HL-60 (cell line): Measurements from ENCODE around the gene GLIS1.

Experiments
- DNase-seq, 2 experiments: peaks; one replicate each; pipeline ENCODE4 v3.0.0-alpha.2; 2010 to 2020; ENCODE audit warnings: low read depth in 1 of 2, low spot score in 1 of 2
- H3K27ac ChIP-seq: fragments of 250-450 bp; sonication (Bioruptor Pico); replicated peaks from 2 replicates; pipeline ENCODE4 v1.5.1; 2020; ENCODE audit warnings: mild to moderate bottlenecking, moderate library complexity
- H3K27me3 ChIP-seq: fragments of 250-450 bp; sonication (Bioruptor Pico); 2 replicates; pipeline ENCODE4 v1.5.1; 2021; ENCODE audit warnings: mild to moderate bottlenecking, moderate library complexity; ENCODE audit not compliant: insufficient read depth, poor library complexity, severe bottlenecking
- H3K4me3 ChIP-seq: replicated peaks from 2 replicates; pipeline ENCODE4 v1.5.1; 2011; ENCODE audit warnings: mild to moderate bottlenecking, control low read depth, low read length; ENCODE audit not compliant: insufficient read depth
- GABPA ChIP-seq: IDR thresholded peaks from 2 replicates; pipeline ENCODE4 v1.6.1; 2012; ENCODE audit warnings: low read depth
- POLR2AphosphoS5 ChIP-seq: IDR thresholded peaks from 2 replicates; pipeline ENCODE4 v1.6.1; 2012; ENCODE audit warnings: low read depth
- SPI1 ChIP-seq: IDR thresholded peaks from 2 replicates; pipeline ENCODE4 v1.6.1; 2012; ENCODE audit warnings: low read depth, mild to moderate bottlenecking, borderline replicate concordance
- TF ChIP-seq, protein P1 (sequence below): IDR thresholded peaks from one replicate; pipeline ENCODE4 v1.5.1; 2011; ENCODE audit warnings: low read length, control low read depth, inconsistent platforms; ENCODE audit not compliant: insufficient read depth
- TF ChIP-seq, protein P2 (sequence below): IDR thresholded peaks from 2 replicates; pipeline ENCODE4 v1.6.1; 2012; ENCODE audit warnings: low read depth; ENCODE audit not compliant: insufficient replicate concordance

The GLIS1 gene

DNA sequence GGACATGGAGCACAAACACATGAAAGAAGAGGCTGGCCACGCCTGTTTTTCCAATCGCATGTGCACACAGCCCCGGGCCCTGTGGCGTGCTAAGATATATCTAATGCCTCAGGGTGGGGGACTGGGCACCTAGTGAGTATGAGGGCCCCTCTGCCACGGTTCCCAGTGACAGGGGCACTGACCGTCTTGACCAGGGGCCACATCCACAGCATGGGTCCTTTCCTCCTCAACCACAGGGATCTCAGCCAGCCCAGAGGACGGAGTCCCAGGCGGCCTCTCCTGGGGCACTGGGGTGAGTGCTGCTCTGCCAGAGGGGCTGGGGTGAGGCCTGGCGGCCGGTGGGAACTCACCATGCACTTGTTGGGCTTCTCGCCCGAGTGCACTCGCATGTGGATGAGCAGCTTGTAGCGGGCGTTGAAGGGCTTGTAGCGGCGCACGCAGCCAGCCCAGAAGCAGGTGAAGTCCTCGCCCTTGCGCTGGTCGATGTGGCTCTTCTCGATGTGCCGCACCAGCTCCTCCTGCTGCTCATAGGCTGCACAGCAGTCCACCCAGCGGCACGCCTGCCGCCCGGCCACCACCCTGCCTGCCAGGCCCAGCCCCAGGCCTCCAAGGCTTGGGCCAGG is 145.1 kb downstream of the GLIS1 start:
- TF ChIP-seq, protein P1, sequence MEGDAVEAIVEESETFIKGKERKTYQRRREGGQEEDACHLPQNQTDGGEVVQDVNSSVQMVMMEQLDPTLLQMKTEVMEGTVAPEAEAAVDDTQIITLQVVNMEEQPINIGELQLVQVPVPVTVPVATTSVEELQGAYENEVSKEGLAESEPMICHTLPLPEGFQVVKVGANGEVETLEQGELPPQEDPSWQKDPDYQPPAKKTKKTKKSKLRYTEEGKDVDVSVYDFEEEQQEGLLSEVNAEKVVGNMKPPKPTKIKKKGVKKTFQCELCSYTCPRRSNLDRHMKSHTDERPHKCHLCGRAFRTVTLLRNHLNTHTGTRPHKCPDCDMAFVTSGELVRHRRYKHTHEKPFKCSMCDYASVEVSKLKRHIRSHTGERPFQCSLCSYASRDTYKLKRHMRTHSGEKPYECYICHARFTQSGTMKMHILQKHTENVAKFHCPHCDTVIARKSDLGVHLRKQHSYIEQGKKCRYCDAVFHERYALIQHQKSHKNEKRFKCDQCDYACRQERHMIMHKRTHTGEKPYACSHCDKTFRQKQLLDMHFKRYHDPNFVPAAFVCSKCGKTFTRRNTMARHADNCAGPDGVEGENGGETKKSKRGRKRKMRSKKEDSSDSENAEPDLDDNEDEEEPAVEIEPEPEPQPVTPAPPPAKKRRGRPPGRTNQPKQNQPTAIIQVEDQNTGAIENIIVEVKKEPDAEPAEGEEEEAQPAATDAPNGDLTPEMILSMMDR: no peak
- TF ChIP-seq GABPA: no peak
- no peak for TF ChIP-seq POLR2AphosphoS5
- TF ChIP-seq, protein P2, sequence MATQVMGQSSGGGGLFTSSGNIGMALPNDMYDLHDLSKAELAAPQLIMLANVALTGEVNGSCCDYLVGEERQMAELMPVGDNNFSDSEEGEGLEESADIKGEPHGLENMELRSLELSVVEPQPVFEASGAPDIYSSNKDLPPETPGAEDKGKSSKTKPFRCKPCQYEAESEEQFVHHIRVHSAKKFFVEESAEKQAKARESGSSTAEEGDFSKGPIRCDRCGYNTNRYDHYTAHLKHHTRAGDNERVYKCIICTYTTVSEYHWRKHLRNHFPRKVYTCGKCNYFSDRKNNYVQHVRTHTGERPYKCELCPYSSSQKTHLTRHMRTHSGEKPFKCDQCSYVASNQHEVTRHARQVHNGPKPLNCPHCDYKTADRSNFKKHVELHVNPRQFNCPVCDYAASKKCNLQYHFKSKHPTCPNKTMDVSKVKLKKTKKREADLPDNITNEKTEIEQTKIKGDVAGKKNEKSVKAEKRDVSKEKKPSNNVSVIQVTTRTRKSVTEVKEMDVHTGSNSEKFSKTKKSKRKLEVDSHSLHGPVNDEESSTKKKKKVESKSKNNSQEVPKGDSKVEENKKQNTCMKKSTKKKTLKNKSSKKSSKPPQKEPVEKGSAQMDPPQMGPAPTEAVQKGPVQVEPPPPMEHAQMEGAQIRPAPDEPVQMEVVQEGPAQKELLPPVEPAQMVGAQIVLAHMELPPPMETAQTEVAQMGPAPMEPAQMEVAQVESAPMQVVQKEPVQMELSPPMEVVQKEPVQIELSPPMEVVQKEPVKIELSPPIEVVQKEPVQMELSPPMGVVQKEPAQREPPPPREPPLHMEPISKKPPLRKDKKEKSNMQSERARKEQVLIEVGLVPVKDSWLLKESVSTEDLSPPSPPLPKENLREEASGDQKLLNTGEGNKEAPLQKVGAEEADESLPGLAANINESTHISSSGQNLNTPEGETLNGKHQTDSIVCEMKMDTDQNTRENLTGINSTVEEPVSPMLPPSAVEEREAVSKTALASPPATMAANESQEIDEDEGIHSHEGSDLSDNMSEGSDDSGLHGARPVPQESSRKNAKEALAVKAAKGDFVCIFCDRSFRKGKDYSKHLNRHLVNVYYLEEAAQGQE: no peak
- TF ChIP-seq SPI1: no peak
- Histone ChIP-seq H3K27ac (no peak overlapping the region), H3K27me3 (no peaks in the 10 kb centered on the region), H3K4me3 (no peak overlapping the region)
- DNase-seq: no peak

DNA sequence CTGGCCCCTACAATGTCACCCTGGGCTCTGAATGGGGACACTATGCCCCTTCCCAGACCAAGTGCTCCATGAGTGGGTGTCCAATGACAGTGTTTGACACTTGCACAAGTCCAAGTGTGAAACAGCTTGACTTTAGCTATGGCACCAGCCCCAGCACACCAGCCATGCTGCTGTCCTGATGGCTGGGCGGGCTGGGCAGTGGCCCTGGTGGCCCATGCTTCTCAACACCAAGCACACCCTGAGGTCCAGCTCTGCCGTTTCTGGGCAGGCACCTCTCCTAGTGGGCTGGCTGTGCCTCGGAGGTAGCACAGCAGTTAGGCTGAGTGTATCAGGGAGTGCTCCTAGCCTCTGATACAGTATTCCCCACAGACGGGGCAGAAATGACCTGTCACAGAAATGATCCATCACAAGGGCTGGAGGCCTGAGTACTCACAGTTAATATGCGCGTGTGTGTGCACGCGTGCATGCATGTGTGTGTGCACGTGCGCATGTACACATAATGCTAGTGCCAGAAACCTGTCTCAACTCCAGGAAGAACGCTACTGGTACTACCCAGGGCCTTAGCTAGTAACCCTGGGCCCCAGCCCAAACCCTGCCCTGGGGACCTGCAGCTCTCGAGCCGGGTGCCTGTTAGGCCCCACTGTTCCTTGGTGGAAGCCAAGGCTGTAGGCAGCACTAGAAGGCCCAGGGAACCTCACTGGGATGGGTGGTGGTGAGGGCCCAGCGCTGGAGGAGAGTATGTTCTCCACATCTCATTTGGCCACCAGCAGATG is 145.8 kb downstream of the GLIS1 start:
- Histone ChIP-seq H3K27ac (no peak overlapping the region), H3K27me3 (no peaks in the 10 kb centered on the region), H3K4me3 (no peak overlapping the region)
- TF ChIP-seq, protein P1: no peak
- TF ChIP-seq SPI1 (no peak), POLR2AphosphoS5 (no peak), GABPA (no peak)
- TF ChIP-seq, protein P2: no peak
- no peak for DNase-seq

DNA sequence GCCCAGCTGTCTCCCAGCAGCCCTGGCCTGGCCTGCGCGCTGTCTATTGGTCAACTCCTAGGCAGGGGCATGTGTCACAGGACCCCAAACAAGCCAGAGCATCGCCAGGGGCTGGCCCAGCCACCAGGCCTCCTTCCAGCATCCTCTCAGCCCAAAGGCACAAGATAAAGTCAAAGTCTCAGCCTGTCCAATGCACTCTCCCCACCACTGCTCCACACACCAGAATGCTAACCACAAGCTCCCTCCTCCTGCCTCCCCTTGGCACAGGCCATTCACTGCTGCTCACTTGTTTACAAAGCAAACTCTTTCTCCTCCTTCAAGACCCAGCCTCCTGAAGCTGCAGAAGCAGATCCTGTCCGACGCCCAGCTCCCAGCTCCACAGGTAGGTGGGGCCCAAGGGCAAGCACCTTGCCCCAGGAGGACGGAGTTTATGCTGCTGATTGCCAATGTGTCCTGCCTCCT is 146.4 kb downstream of the GLIS1 start:
- H3K27ac ChIP-seq: no peak overlapping the region
- DNase-seq: no peak
- TF ChIP-seq GABPA (no peak), POLR2AphosphoS5 (no peak), SPI1 (no peak)
- TF ChIP-seq, protein P1: no peak
- TF ChIP-seq, protein P2: no peak
- H3K27me3 ChIP-seq: no peaks in the 10 kb centered on the region
- no peak overlapping the region for H3K4me3 ChIP-seq
